Loucy (cell line): Measurements from ENCODE around the gene TTK.

Experiments used
- H2AFZ ChIP-seq: fragments of 200-600 bp; sonication (generic); 2 replicates; pipeline ENCODE4 v1.6.0; 2016; ENCODE audit warnings: antibody characterized with exemption, mild to moderate bottlenecking, low read length, moderate library complexity
- H3F3A ChIP-seq: fragments of 200-600 bp; 2 replicates; pipeline ENCODE4 v1.6.0; 2016; ENCODE audit warnings: antibody characterized with exemption, low read depth, mild to moderate bottlenecking
- H3K27me3 ChIP-seq: fragments of 200-600 bp; sonication (generic); 2 replicates; pipeline ENCODE4 v1.6.1; 2014; ENCODE audit warnings: low read length, mild to moderate bottlenecking; ENCODE audit not compliant: insufficient read depth, poor library complexity, severe bottlenecking
- H3K36me3 ChIP-seq: fragments of 200-600 bp; sonication (generic); 2 replicates; pipeline ENCODE4 v1.6.1; 2016; ENCODE audit warnings: low read length; ENCODE audit not compliant: insufficient read depth
- H3K4me1 ChIP-seq: fragments of 200-600 bp; sonication (generic); 2 replicates; pipeline ENCODE4 v1.5.1; 2014; ENCODE audit warnings: low read length, mild to moderate bottlenecking; ENCODE audit not compliant: insufficient read depth, poor library complexity, severe bottlenecking
- H3K4me2 ChIP-seq: fragments of 200-600 bp; sonication (generic); 2 replicates; pipeline ENCODE4 v1.6.0; 2014; ENCODE audit warnings: antibody characterized with exemption, low read length, low read depth, mild to moderate bottlenecking; ENCODE audit not compliant: poor library complexity, severe bottlenecking
- H3K4me3 ChIP-seq: fragments of 200-600 bp; sonication (generic); 2 replicates; pipeline ENCODE4 v1.5.1; 2014; ENCODE audit warnings: low read length, mild to moderate bottlenecking, mixed read lengths; ENCODE audit not compliant: poor library complexity, severe bottlenecking
- H3K79me2 ChIP-seq: fragments of 200-600 bp; sonication (generic); 2 replicates; pipeline ENCODE4 v1.6.1; 2014; ENCODE audit warnings: low read length; ENCODE audit not compliant: insufficient read depth
- H3K9ac ChIP-seq: fragments of 200-600 bp; sonication (generic); 2 replicates; pipeline ENCODE4 v1.6.0; 2014; ENCODE audit warnings: mild to moderate bottlenecking, low read depth, low read length, moderate library complexity; ENCODE audit not compliant: poor library complexity, severe bottlenecking
- H3K9me2 ChIP-seq: fragments of 200-600 bp; sonication (generic); replicated peaks from 2 replicates; pipeline ENCODE4 v1.6.1; 2016; ENCODE audit warnings: low read depth, low read length, mixed read lengths
- H3K9me3 ChIP-seq: fragments of 200-600 bp; sonication (generic); 2 replicates; pipeline ENCODE4 v1.6.1; 2014; ENCODE audit warnings: mild to moderate bottlenecking, antibody characterized with exemption, low read length, low read depth; ENCODE audit not compliant: insufficient read depth
- H4K20me1 ChIP-seq: fragments of 200-600 bp; sonication (generic); 2 replicates; pipeline ENCODE4 v1.6.0; 2014; ENCODE audit warnings: antibody characterized with exemption, low read length, mild to moderate bottlenecking; ENCODE audit not compliant: insufficient read depth, poor library complexity, severe bottlenecking
- CTCF ChIP-seq: fragments of 200-600 bp; sonication (generic); conservative IDR thresholded peaks from 2 replicates; pipeline ENCODE4 v1.5.1; 2014; ENCODE audit warnings: mild to moderate bottlenecking, antibody characterized with exemption, low read length
- EZH2phosphoT487 ChIP-seq: fragments of 200-600 bp; IDR thresholded peaks from 2 replicates; pipeline ENCODE4 v1.6.1; 2018; ENCODE audit warnings: antibody characterized with exemption, mild to moderate bottlenecking, moderate library complexity, borderline replicate concordance

TTK gene

GRCh38 chr6:80004173-80005072, at the start of gene TTK:
TTK (plus strand) TSS chr6:80004649; CDS start chr6:80005844, 1,195 bp downstream.
- H3K9ac ChIP-seq = peak within 1 kb of the TSS; percentile 86
- H4K20me1 ChIP-seq = peaks cover 16% of the 10 kb centered on the region
- TF ChIP-seq EZH2phosphoT487 = no peak
- no peak for TF ChIP-seq CTCF
- H3F3A ChIP-seq = 0 out of 2 replicates have a peak, but pooled peaks cover 3% of the 10 kb centered on the region
- H3K4me3 ChIP-seq = peak within 1 kb of the TSS; percentile 91
- peak within 1 kb of the TSS; percentile 94 for H3K4me2 ChIP-seq
- H3K4me1 ChIP-seq = peaks cover 47% of the 10 kb centered on the region
- H2AFZ ChIP-seq = peak within 1 kb of the TSS; percentile 92
- peaks cover 6% of the 10 kb centered on the region; the same call in 1 of the 2 replicates for H3K36me3 ChIP-seq
- no peaks in the 10 kb centered on the region for H3K9me3 ChIP-seq
- H3K9me2 ChIP-seq = no peaks in the 10 kb centered on the region
- no peaks in the 10 kb centered on the region for H3K27me3 ChIP-seq
- peaks cover 48% of the 10 kb centered on the region for H3K79me2 ChIP-seq

- no peaks in the 10 kb centered on the region for H3K9me2 ChIP-seq
- H3K27me3 ChIP-seq = no peaks in the 10 kb centered on the region
- no peak overlapping the region for H3K4me2 ChIP-seq
- no peaks in the 10 kb centered on the region for H3K4me1 ChIP-seq
- no peak overlapping the region for H3K4me3 ChIP-seq
- no peaks in the 10 kb centered on the region for H4K20me1 ChIP-seq
- TF ChIP-seq EZH2phosphoT487 = no peak
- TF ChIP-seq CTCF = no peak
- no peak overlapping the region for H2AFZ ChIP-seq
- H3K9me3 ChIP-seq = no peaks in the 10 kb centered on the region
- H3K9ac ChIP-seq = no peak overlapping the region
- no peaks in the 10 kb centered on the region for H3F3A ChIP-seq
- no peaks in the 10 kb centered on the region for H3K79me2 ChIP-seq
- H3K36me3 ChIP-seq = no peaks in the 10 kb centered on the region
Measured at GRCh38 chr6:79954849-79955248, 49.6 kb upstream of the TTK start.

GRCh38 chr6:79964607-79965081, 39.8 kb upstream of the TTK start:
- H3K36me3 ChIP-seq = no peaks in the 10 kb centered on the region
- H3K27me3 ChIP-seq = no peaks in the 10 kb centered on the region
- TF ChIP-seq CTCF (no peak), EZH2phosphoT487 (no peak)
- H3K4me1 ChIP-seq = peaks cover 18% of the 10 kb centered on the region
- H3K9ac ChIP-seq = peak overlapping the region; percentile 28
- H4K20me1 ChIP-seq = no peaks in the 10 kb centered on the region
- 0 out of 2 replicates have a peak overlapping the region, but pooled peaks have one; percentile 33 for H2AFZ ChIP-seq
- H3K9me2 ChIP-seq = no peaks in the 10 kb centered on the region
- H3K4me3 ChIP-seq = peak overlapping the region; percentile 24
- H3K4me2 ChIP-seq = peak overlapping the region; percentile 54
- peaks cover 5% of the 10 kb centered on the region; the same call in 1 of the 2 replicates for H3K9me3 ChIP-seq
- no peaks in the 10 kb centered on the region for H3K79me2 ChIP-seq
- no peaks in the 10 kb centered on the region for H3F3A ChIP-seq
